ENCODE measurements around the gene MRPL14. TPM values are rescaled to one million over a fixed set of nuclear protein-coding genes. Genes with fewer than 3 reads are reported as not detected.

Gene MRPL14
- total and polyA plus RNA-seq, 4 donors: 34.6 to 118 (median 40.9) TPM

DNA sequence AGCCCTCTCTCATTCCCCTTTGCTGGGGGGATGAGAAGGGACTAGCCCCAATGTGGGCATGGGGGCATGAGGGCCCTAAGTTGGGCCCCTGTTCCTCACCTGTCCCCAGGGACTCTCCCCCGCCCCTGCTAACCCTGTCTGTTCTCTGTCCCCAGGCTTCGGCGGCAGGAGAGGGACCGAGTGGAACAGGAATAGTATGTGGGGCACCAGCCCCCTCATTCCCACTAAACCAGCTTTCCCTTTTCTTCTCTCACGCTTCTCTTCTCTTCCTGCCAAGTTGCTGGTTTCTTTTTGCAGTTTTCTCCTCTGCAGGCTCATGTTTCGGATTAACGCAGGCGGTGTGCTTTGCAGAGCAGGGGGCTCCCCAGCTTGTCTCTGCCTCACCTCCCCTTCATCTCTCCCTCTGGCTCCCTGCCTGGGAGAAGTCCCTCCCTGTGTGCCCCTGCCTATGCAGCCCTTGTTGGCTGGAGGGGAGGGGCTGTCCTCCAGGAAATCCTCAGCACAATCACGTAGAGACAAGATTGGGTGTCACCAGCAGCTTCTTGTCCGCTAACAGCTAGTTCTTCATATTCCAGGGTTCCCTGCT is 8.0 kb upstream of the MRPL14 start:
- Histone ChIP-seq H3K4me1 (ENCODE audit: control insufficient read depth in 4 of 4, insufficient read depth in 4 of 4, low read length in 3 of 4) (no peaks in the 10 kb centered on the region), H3K9me3 (ENCODE audit: control insufficient read depth in 4 of 4, low read length in 3 of 4) (no peaks in the 10 kb centered on the region), H3K36me3 (ENCODE audit: control insufficient read depth in 4 of 4, insufficient read depth in 3 of 4, low read depth in 1 of 4, low read length in 3 of 4) (peaks cover 0 to 35% (median 21%) of the 10 kb centered on the region in 4 donors), H3K9ac (ENCODE audit: low read depth in 1 of 2, low read length in 2 of 2) (no peak overlapping the region), H3K4me3 (ENCODE audit: low read depth in 1 of 3, low read length in 3 of 3) (no peak overlapping the region), H3K27ac (ENCODE audit: low read depth in 1 of 2, low read length in 2 of 2) (no peak overlapping the region), H3K27me3 (ENCODE audit: control insufficient read depth in 4 of 4, insufficient read depth in 4 of 4, low read length in 3 of 4) (no peaks in the 10 kb centered on the region)
- WGBS: 95% methylated on average over 10 of the region's 10 CpGs
- no peak for DNase-seq (ENCODE audit: low spot score)
- TF ChIP-seq GABPA (IDR thresholded peaks at IDR 0.05 in 1 of 2, conservative IDR thresholded peaks at IDR 0.05 in 1 of 2): no peak
- no peak for TF ChIP-seq RXRA (IDR thresholded peaks at IDR 0.05)
- TF ChIP-seq SP1 (IDR thresholded peaks at IDR 0.05): no peak
- no peak for TF ChIP-seq HNF4A (conservative IDR thresholded peaks at IDR 0.05)
- TF ChIP-seq EGR1 (IDR thresholded peaks at IDR 0.05; ENCODE audit: low read depth in 2 of 2): no peak
- no peak for TF ChIP-seq RAD21 (IDR thresholded peaks at IDR 0.05)
- no peak for TF ChIP-seq ZBTB33 (IDR thresholded peaks at IDR 0.05)
- no peak for TF ChIP-seq HNF4G (IDR thresholded peaks at IDR 0.05)
- TF ChIP-seq, protein P1, sequence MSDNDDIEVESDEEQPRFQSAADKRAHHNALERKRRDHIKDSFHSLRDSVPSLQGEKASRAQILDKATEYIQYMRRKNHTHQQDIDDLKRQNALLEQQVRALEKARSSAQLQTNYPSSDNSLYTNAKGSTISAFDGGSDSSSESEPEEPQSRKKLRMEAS (IDR thresholded peaks at IDR 0.05): no peak
- no peak for TF ChIP-seq YY1 (IDR thresholded peaks at IDR 0.05)
- TF ChIP-seq FOXA2 (IDR thresholded peaks at IDR 0.05): no peak

DNA sequence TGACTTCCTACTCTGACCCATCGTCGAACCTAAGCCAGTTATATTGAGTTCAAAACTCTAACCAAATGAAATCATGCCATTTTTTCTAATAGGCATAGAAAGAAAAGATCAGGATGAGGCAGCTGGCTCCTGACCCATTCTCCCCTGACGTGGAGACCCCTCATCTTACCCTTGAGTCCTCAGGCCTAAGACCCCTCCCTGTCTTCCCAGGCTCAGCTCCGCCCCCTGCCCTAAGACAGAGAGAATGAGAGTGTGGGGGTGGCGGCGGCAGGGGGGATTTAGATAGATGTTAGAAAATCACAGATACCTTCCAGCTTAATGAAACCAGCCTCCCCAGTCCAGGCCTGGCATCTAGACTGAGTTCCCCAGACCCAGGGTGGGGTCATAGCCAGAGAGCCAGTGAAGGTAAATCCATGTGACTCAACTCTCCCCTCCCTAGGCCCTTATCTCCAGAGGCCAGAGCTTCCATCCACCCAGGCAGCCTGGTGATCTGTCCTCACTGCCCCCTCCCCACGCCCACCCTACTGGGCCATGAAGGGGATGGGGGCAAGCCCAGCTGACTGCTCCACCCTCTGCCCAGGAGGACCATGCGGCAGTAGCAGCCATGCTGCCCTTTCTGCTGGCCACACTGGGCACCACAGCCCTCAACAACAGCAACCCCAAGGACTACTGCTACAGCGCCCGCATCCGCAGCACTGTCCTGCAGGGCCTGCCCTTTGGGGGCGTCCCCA is 6.9 kb upstream of the MRPL14 start:
- Histone ChIP-seq H3K4me1 (ENCODE audit: control insufficient read depth in 4 of 4, insufficient read depth in 4 of 4, low read length in 3 of 4) (peaks cover 0 to 9% (median 2%) of the 10 kb centered on the region in 4 donors), H3K4me3 (ENCODE audit: low read depth in 1 of 3, low read length in 3 of 3) (no peak overlapping the region), H3K27me3 (ENCODE audit: control insufficient read depth in 4 of 4, insufficient read depth in 4 of 4, low read length in 3 of 4) (no peaks in the 10 kb centered on the region), H3K27ac (ENCODE audit: low read depth in 1 of 2, low read length in 2 of 2) (no peak overlapping the region), H3K9me3 (ENCODE audit: control insufficient read depth in 4 of 4, low read length in 3 of 4) (no peaks in the 10 kb centered on the region), H3K36me3 (ENCODE audit: control insufficient read depth in 4 of 4, insufficient read depth in 3 of 4, low read depth in 1 of 4, low read length in 3 of 4) (peaks cover 0 to 25% (median 11%) of the 10 kb centered on the region in 4 donors), H3K9ac (ENCODE audit: low read depth in 1 of 2, low read length in 2 of 2) (no peak overlapping the region)
- TF ChIP-seq, protein P1 (IDR thresholded peaks at IDR 0.05): no peak
- TF ChIP-seq, protein P2, sequence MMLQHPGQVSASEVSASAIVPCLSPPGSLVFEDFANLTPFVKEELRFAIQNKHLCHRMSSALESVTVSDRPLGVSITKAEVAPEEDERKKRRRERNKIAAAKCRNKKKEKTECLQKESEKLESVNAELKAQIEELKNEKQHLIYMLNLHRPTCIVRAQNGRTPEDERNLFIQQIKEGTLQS (IDR thresholded peaks at IDR 0.05): no peak
- TF ChIP-seq FOXA1 (IDR thresholded peaks at IDR 0.05): no peak
- TF ChIP-seq HNF4A (conservative IDR thresholded peaks at IDR 0.05): no peak
- TF ChIP-seq YY1 (IDR thresholded peaks at IDR 0.05): no peak
- no peak for TF ChIP-seq HNF4G (IDR thresholded peaks at IDR 0.05)
- TF ChIP-seq CTCF (IDR thresholded peaks at IDR 0.05; ENCODE audit: low read depth, low read length, missing input control): no peak
- no peak for TF ChIP-seq TAF1 (conservative IDR thresholded peaks at IDR 0.05)
- no peak for TF ChIP-seq FOXA2 (IDR thresholded peaks at IDR 0.05)
- TF ChIP-seq GABPA (IDR thresholded peaks at IDR 0.05 in 1 of 2, conservative IDR thresholded peaks at IDR 0.05 in 1 of 2): no peak
- TF ChIP-seq, protein P3, sequence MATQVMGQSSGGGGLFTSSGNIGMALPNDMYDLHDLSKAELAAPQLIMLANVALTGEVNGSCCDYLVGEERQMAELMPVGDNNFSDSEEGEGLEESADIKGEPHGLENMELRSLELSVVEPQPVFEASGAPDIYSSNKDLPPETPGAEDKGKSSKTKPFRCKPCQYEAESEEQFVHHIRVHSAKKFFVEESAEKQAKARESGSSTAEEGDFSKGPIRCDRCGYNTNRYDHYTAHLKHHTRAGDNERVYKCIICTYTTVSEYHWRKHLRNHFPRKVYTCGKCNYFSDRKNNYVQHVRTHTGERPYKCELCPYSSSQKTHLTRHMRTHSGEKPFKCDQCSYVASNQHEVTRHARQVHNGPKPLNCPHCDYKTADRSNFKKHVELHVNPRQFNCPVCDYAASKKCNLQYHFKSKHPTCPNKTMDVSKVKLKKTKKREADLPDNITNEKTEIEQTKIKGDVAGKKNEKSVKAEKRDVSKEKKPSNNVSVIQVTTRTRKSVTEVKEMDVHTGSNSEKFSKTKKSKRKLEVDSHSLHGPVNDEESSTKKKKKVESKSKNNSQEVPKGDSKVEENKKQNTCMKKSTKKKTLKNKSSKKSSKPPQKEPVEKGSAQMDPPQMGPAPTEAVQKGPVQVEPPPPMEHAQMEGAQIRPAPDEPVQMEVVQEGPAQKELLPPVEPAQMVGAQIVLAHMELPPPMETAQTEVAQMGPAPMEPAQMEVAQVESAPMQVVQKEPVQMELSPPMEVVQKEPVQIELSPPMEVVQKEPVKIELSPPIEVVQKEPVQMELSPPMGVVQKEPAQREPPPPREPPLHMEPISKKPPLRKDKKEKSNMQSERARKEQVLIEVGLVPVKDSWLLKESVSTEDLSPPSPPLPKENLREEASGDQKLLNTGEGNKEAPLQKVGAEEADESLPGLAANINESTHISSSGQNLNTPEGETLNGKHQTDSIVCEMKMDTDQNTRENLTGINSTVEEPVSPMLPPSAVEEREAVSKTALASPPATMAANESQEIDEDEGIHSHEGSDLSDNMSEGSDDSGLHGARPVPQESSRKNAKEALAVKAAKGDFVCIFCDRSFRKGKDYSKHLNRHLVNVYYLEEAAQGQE (IDR thresholded peaks at IDR 0.05): no peak
- no peak for TF ChIP-seq SP1 (IDR thresholded peaks at IDR 0.05)
- no peak for TF ChIP-seq NR2F2 (IDR thresholded peaks at IDR 0.05)
- no peak for TF ChIP-seq EGR1 (IDR thresholded peaks at IDR 0.05; ENCODE audit: low read depth in 2 of 2)
- no peak for TF ChIP-seq JUND (IDR thresholded peaks at IDR 0.05)
- no peak for TF ChIP-seq ZBTB33 (IDR thresholded peaks at IDR 0.05)
- no peak for TF ChIP-seq RXRA (IDR thresholded peaks at IDR 0.05)
- no peak for TF ChIP-seq RAD21 (IDR thresholded peaks at IDR 0.05)
- 92% methylated on average over 12 of the region's 12 CpGs for WGBS
- peak; percentile 75 for DNase-seq (ENCODE audit: low spot score)

Measured in liver (tissue), 9 donors.